GM18858 (cell line): ENCODE results near the gene MYBPHL.
"Not testable (repeated sequence)": the region's sequence is repeated elsewhere in the genome, so short reads cannot be mapped to it uniquely, and the experiment has no call there.

Experiments used
- ATAC-seq: cut with Tn5 transposase; IDR thresholded peaks from one replicate; pipeline ENCODE4 v1.9.1; 2021; ENCODE audit not compliant: unreplicated experiment

MYBPHL gene

GRCh38 chr1:109307274-109308021 lies 637 bp upstream of the MYBPHL start:
- no peak for ATAC-seq

- not testable (repeated sequence) for ATAC-seq
Observed at GRCh38 chr1:109305991-109306390, 820 bp downstream of the MYBPHL start.

DNA sequence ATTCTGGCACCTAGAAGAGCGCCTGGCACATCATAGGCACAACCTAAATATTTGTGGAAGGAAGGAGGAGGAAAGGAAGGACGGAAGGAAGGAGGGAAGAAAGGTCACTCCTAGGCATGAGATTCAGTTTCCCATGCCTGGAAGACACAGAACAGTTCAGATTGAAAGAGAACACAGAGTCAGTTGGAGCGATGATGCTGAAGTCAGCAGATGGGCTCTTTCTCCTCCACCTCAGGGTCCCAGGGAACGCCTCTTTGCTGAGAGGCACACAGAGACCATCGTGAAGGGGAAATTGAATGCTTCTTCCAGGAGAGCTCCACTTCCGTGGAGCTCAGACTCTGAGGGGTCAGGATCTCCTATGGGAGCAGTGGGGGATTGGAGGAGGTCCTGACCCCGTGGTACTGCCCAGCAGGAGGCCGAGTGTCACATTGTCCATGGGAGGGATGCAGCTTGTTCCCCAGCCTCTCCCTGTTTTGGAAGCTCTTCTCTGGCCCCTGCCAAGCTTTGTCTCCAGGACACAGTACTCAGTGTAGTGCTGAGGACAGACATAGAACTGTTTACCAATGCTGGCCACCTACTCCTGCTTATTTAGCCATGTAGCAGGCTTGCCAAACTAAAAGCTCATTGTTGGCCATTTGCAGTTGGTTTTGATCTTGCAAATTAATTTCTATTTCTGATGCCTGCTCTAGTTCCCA lies 2.4 kb downstream of the MYBPHL start:
- no peak for ATAC-seq

GRCh38 chr1:109301874-109302273 lies 4.9 kb downstream of the MYBPHL start:
- ATAC-seq = no peak

DNA sequence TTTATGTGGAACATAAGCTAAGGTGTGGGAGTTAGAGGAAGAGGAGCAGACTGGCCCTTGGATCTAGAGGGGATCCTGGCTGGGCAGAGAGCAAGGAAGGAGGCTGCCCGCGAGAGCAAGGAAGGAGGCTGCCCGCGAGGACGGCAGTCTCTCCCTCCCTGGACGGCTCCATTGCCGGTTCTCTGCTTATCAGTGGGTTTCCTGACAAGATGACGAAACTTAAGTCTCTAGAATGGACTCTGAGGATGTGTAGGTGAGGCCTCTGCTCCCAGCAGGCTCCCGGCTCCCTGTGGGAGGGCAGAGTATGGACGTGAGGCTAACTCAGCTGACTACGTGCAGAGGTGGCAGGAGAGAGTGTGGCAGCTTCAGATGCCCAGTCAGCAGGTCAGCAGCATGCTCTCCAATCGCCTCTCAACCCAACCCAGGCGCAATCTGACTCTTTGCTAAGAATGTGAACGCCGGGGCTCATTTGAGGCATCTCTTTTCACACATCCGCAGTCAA lies 6.1 kb downstream of the MYBPHL start:
- no peak for ATAC-seq

- ATAC-seq = no peak
Observed at GRCh38 chr1:109299558-109300343, 7.1 kb downstream of the MYBPHL start.

DNA sequence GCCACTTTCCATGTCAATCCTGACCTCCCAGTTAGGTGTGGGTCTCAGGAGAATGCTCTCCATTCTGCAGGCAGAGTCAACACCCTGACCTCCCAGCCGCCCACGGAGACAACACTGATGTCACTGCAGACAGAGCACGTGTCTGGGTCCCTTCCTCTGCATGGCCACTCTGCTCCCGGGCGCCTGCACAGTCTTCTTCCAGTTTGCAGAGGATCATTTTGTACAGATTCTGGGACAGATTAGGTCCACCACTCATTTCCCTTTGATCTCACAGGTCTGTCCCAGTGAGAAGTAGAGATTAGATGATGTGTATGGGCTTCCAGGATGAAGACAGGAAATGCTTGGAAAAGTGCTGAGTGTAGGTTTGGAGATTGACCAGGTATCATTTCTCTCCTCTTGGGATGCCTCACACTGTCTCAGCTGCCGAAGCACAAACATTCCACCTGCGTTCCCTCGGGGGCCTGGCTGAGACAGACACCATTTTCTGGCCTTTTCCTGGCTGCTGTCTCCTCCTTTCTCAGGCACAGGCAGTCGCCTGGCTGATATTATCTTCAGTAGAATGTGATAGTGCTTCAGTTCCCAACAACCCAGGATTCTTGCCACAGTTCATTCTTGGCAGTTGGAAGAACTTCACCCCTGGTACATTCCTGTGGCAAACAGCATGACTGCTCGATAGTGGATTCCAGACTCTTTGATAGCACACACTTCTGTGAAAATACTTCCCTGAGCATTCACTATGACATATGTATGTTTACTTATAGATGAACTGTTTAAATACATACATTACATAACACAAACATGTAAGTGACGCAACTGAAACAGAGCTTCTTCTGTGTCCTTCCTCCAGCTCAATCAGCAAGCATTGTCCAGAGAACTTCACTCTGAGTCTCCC lies 7.9 kb downstream of the MYBPHL start:
- ATAC-seq = no peak

DNA sequence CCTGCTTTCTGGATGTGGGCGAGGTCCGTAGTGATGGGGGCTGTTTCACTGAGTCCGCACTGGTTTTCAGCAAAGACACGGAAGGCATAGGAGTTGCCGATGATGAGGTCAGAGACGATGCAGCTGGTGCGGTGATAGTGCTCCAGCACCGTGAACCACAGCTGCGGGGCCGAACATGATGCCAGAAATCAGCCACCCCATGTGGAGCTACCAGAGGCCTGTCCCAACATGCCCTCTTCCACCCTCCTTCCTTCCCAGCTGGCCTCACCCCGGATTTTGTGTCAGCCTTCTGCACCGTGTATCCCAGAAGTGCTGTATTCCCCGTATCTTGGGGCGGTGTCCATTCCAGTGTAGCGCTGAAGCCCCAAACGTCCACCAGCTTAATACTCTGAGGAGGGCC lies 10.0 kb downstream of the MYBPHL start:
- no peak for ATAC-seq

- no peak for ATAC-seq
Observed at GRCh38 chr1:109295712-109296415, 10.9 kb downstream of the MYBPHL start.

DNA sequence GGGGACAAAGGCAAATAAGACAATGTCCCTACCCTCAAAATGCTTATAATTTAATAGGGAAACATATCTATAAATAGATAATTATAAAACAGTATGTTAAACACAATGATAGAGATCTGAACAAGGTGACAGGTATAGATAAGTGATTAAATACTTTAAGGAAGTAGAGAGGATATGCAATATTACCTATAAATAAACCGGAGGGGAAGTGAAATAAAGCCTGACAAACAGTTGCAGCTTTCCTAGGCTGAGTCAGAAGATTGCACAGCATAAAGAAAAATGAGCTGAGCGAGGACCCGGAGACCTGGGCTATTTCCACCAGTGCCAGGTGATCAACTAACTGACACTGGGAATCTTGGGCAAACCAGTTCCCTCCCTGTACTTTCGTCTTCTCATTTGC lies 12.3 kb downstream of the MYBPHL start:
- no peak for ATAC-seq

DNA sequence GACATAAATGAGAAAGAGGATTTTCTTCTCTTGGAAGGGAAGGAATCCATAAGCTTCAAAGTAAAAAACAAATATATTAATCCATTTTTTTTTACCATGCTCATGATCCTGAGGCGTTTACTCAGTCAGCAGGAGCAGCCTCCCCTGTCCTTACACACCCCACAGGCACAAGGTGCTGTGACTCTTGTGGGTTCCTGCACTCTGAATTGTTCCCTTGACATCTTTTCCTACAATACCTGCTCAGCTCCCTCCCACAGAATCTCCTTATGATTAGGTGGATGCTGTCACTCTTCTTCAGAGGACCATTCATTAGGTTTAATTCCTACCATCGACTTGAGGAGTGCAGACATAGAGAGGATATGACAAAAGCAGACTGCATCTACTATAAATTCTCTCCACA lies 13.8 kb downstream of the MYBPHL start:
- ATAC-seq = no peak

DNA sequence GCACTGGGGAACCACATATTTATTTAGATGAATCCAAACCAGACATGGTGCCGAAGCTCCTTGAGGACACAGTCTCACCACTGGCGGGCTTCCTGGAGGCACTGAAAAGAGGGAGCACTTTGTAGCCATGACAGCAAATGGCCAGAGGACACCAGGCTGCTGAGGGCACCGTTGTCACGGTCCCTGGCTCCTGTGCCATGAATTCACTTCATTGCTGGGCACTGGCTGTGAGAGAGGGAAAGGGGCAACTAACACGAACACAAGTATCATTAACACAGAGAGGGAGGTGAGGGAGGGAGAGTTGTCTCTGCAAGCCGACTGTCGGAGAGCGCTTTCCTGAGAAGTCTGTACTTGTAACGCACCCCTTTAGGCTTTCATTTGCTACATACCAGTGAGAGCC lies 14.4 kb downstream of the MYBPHL start:
- no peak for ATAC-seq

DNA sequence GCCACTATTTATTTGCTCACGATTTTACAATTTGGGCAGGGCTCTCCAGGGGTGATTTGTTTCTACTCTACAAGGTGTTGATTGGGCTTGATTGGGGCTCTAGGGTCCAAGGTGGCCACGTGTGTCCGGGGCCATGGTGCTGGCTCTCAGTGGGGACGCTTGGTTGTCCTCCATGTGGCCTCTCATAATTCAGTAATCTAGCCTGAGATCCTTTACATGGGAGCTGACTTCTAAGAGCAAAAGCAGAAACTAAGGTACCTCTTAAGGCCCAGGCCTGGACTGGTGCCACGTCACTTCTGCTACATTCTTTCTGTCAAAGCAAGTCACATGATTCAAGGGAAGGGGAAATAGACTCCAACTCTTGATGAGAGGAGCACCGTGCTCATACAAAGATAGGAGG lies 15.8 kb downstream of the MYBPHL start:
- no peak for ATAC-seq

GRCh38 chr1:109290137-109290536 lies 16.7 kb downstream of the MYBPHL start:
- ATAC-seq = no peak

GRCh38 chr1:109286762-109287161 lies 20.0 kb downstream of the MYBPHL start:
- not testable (repeated sequence) for ATAC-seq

DNA sequence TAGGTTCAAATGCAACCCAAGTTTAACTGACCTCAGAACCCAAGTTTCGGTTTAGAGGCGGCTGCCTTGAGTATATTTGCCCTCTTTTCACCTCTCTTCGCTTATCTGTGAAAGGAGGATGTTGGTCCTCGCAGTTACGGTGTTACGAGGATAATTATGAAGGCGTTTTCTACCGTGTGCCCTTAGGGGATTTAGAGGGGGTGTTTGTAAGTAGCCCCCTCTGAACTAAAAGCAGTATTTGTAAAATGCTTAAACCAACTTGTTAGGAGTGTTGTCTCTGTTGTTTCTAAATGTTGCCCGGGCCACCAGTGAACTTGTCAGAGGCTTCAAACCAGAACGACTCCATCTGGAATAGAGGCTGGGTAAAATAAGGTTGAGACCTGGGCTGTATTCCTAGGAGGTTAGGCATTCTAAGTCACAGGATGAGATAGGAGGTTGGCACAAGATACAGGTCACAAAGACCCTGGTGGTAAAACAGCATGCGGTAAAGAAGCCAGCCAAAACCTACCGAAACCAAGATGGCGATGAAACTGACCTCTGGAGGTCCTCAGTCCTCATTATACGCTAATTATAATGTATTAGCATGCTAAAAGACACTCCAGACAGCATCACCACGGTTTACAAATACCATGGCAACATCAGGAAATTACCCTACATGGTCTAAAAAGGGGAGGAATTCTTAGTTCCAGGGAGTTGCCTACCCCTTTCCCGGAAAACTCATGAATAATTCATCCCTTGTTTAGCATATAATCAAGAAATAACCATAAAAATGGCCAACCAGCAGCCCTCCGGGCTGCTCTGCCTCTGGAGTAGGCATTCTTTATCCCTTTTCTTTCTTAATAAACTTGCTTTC lies 22.8 kb downstream of the MYBPHL start:
- no peak for ATAC-seq

DNA sequence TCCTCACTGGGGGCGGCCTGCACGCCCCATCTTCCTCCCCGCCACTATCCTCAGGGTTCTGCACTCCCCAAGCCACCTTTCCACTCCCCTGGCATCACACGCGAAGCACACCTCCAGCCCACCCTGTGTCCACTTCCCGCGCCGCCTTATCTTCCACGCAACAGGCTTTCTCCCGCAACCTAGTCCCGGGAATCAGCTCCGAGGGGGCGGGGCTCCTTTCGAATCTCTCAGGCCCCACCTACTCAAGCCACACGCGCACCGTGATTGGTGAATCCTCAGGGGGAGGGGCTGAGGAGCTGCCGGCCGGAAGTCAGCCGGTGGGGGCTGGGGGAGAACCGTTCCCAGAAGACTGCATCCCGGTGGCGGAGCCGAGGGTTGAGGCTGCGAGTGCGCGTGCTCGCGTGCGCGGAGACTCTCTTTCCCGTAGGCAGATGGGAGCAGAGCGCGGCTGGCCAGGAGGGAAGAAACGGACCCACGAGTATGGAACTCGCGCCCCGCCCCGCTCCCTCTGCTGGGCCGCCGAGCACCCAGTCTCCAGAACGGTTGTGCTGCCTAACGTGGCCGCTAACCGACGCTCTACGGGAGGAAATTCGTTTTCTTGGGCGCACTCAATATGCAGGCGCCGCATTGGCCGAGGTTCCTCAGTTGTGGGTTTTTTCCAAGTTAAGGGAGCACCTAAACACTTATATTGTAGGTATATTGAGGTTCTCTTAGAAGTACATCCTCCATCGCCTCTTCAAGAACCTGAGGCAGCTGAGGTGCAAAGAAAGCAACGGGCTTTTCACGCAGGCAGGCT lies 23.7 kb downstream of the MYBPHL start, which contains the start of gene PSRC1:
Gene PSRC1, minus strand, starts transcription at position 194 of the 796 bp plus-strand sequence.
- ATAC-seq = peak; percentile 73

GRCh38 chr1:109282497-109282951 lies 24.3 kb downstream of the MYBPHL start:
- no peak for ATAC-seq
